NAMALWA (cell line): ENCODE data around the gene CIC.
"Not testable (repeated sequence)": the region's sequence is repeated elsewhere in the genome, so short reads cannot be mapped to it uniquely, and the experiment has no call there.

Experiments
- DNase-seq: peaks from one replicate; pipeline ENCODE4 v3.0.0-alpha.2; 2015; ENCODE audit warnings: low spot score

CIC gene

DNA sequence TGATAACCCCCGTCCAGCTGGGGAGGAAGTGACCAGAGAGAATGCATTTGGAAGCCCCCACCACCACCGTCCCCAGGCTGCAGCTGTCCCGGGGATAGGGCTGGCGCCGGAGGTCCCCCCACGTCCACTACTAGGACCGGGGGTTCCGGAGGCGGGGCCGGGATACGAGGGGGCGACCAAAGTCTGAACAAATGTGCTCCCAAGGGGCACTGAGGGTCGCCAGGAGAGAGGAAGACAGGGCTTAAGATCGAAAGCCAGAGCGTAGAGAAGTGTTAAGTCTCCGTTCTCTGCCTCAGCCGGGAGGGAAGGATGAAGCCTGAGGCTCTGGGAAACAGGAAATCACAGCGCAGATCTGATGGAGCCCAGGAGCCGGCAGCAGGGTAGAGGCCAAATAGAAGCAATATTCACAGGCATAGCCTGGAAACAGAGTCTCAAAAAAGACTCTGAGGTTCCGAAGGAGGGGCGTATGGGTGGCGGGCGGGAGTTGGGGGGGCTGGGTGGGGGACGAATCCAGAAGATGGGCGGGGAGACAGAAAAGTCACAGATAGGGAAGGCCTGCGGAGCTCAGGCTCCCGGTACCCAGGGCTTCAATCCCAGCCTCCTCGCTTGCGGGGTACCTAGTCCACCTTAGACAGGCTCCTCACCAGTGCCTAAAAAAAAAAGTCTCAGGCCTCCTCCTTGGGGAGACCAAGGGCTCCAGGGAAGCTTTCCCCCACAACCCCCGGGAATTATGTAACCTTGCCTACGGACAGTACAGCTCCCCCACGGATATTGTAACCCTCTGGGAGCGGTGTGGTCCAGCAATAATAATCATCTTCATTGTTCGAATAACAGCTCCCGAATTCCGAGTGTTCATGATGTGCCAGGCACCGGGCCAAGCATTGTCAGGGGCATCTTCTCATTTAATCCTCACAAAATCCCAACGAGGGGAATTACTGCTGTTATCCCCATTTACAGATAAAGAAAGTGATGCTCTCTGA, 13.0 kb upstream of the CIC start:
- no peak for DNase-seq

GRCh38 chr19:42257842-42258241, 11.2 kb upstream of the CIC start:
- DNase-seq, result not testable (repeated sequence)

DNA sequence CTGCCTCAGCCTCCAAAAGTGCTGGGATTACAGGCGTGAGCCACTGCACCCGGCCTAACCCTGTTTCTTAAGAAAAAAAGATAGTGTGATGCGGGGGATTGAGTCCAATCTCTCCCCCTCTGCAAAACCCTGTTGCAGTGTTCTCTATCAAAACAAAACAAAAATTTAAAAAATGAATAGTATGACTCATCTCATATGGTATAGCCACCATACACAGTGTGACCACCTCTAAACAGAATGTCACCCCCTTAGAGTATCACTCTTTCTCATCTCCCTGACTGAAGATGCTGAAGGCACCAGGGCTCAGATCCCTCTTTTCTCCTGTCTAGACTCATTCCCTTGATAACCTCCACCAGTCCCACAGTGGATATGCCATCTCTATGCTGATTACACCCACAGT, 7.3 kb upstream of the CIC start:
- no peak for DNase-seq

GRCh38 chr19:42266105-42266504, 2.9 kb upstream of the CIC start:
- DNase-seq, result not testable (repeated sequence)

DNA sequence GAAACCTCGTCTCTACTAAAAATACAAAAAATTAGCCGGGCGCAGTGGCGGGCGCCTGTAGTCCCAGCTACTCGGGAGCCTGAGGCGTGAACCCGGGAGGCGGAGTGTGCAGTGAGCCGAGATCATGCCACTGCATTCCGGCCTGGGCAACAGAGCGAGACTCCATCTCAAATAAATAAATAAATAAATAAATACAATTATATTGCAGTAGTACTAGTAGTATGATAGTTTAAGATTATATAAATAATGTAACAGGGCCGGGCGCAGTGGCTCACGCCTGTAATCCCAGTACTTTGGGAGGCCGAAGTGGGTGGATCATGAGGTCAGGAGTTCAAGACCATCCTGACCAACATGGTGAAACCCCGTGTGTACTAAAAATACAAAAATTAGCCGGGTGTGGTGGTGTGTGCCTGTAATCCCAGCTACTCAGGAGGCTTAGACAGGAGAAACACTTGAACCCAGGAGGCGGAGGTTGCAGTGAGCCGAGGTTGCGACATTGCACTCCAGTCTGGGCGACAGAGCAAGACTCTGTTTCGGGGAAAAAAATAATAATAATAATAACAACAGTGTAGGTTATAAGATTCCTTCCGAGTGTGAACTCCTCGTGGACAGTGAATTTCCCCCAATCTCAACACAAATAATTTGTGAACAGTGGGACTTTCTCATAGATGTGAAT, 2.0 kb upstream of the CIC start:
- not testable (repeated sequence) for DNase-seq

DNA sequence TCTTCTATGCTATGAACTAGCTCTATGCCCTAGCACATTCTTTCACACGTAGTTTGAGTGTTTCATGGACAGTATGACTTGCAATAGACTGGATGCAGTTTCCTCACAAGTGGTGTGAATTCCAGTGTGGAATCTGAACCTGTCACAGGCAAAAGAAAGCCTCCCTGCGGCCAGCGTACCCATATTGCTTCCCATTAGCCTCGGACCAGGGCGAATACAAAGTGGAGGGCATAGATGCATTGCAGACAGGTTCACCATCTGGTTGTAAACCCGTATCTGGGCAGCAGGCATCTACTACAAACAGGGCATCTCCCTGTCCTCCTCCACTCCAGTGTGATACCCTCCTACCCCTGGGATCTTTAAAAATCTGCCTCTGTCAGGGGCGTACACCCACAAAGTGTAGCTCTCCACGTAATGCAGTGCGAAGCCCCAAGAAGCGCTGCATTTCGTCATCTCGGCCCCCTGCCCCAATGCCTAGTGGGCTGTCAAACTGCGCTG, 1.4 kb upstream of the CIC start:
- no peak for DNase-seq

DNA sequence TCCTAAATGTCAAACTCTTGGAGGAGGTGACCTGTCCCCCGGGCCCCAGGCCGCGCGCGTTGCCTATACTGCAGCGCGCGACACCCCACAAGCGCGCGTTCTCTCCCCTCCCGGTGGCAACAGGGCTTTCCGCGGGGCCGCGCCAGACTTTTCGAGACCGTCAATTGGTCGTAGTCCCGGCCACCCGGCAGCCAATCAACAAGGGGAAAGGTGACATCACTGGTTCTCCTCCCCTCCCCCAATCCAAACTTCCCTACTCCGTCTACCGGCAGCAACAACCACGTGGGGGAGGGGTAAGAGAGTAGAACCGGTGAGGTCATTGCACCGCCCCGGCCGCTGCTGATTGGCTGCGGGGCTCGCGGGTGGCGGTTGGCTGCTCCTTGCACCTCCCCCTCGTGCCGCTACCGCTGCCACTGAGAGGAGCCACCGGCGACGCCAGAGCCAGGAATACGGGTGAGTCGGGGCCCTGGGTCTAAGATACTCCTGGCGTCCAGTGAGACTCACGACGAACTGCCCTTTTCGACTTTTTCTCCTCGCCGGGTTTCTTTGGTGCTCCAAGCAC, 829 bp upstream of the CIC start:
- DNase-seq, result peak; percentile 99

- DNase-seq, result no peak
Measured at GRCh38 chr19:42269478-42270345, 660 bp downstream of the CIC start.

GRCh38 chr19:42270346-42271044, 1.4 kb downstream of the CIC start:
- DNase-seq, result peak; percentile 57

- DNase-seq, result no peak
Measured at GRCh38 chr19:42271045-42271419, 2.0 kb downstream of the CIC start.

GRCh38 chr19:42271861-42272534, 2.9 kb downstream of the CIC start:
- DNase-seq, result no peak

DNA sequence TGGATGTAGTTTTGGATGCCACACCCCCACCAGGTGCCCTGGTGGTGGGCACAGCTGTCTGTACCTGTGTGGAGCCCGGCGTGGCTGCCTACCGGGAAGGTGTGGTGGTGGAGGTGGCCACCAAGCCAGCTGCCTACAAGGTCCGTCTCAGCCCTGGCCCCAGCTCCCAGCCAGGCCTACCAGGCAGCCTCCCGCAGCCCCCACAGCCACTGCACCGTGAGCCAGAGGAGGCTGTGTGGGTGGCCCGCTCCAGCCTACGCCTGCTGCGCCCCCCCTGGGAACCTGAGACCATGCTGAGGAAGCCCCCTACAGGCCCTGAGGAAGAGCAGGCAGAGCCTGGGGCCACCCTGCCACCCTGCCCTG, 3.5 kb downstream of the CIC start:
- no peak for DNase-seq

DNA sequence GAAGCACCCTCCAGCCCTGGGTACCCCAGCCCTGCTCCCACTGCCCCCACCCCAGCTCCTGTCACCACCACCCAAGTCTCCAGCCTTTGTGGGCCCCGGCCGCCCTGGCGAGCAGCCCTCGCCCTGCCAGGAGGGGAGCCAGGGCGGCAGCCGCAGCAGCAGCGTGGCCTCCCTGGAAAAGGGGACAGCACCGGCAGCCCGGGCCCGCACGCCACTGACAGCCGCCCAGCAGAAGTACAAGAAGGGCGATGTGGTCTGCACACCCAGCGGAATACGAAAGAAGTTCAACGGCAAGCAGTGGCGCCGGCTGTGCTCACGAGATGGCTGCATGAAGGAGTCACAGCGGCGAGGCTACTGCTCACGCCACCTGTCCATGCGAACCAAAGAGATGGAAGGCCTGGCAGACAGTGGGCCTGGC, 3.9 kb downstream of the CIC start:
- DNase-seq, result no peak

DNA sequence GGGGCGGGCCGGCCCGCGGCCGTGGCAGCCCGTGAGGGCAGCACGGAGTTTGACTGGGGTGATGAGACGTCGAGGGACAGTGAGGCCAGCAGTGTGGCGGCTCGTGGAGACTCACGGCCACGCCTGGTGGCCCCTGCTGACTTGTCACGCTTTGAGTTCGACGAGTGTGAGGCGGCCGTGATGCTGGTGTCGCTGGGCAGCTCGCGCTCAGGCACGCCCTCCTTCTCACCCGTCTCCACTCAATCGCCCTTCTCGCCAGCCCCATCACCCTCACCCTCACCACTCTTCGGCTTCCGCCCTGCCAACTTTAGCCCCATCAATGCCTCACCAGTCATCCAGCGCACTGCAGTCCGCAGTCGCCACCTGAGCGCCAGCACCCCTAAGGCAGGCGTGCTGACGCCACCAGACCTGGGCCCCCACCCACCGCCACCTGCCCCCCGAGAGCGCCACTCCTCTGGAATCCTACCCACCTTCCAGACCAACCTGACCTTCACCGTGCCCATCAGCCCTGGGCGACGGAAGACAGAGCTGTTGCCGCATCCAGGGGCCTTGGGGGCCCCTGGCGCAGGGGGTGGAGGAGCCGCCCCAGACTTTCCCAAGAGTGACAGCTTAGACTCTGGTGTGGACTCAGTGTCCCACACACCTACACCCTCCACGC, 4.5 kb downstream of the CIC start:
- no peak for DNase-seq

DNA sequence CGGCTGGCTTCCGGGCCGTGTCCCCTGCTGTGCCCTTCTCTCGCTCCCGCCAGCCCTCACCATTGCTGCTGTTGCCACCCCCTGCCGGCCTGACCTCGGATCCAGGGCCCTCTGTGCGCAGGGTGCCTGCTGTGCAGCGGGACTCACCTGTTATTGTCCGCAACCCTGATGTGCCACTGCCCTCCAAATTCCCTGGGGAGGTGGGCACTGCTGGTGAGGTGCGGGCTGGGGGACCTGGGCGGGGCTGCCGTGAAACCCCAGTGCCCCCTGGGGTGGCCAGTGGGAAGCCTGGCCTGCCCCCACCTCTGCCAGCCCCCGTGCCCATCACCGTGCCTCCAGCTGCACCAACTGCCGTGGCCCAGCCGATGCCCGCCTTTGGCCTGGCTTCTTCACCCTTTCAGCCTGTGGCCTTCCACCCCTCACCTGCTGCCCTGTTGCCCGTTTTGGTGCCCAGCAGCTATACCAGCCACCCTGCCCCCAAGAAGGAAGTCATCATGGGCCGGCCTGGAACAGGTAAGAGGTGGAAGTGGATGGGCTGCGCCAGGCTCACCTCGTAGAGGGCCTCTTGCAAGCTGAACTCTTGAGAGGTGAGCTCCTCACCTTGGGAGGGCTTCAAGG, 5.1 kb downstream of the CIC start:
- no peak for DNase-seq

DNA sequence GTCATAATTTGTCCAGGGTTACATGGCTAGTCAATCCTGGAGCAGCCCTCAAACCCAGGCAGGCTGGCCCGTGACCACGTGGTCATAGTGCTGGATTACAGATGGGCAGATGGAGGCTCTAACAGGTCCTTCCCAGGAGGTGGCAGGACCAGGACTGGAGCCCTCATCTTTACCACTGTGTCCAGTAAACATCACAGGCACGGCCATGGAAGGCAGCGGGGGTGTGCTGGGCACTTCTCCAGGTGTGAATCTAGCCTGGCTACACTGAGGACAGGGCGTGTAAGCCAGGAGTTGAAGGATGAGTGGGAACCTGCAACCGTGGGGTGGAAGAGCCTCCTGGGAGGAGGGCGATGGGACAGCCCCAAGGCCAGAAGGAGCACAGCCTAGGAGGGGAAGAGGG, 6.1 kb downstream of the CIC start:
- DNase-seq, result no peak

GRCh38 chr19:42275517-42275916, 6.5 kb downstream of the CIC start:
- no peak for DNase-seq

- DNase-seq, result no peak
Measured at GRCh38 chr19:42276284-42276683, 7.2 kb downstream of the CIC start.

- no peak for DNase-seq
Measured at GRCh38 chr19:42276821-42277220, 7.8 kb downstream of the CIC start.
